Globus pallidus (tissue), 1 donor: ENCODE data around the gene CLTCL1.

Experiments used
- DNase-seq: peaks from one replicate; pipeline ENCODE4 v3.0.0-alpha.2; 2015; ENCODE audit warnings: low spot score

The CLTCL1 gene

DNA sequence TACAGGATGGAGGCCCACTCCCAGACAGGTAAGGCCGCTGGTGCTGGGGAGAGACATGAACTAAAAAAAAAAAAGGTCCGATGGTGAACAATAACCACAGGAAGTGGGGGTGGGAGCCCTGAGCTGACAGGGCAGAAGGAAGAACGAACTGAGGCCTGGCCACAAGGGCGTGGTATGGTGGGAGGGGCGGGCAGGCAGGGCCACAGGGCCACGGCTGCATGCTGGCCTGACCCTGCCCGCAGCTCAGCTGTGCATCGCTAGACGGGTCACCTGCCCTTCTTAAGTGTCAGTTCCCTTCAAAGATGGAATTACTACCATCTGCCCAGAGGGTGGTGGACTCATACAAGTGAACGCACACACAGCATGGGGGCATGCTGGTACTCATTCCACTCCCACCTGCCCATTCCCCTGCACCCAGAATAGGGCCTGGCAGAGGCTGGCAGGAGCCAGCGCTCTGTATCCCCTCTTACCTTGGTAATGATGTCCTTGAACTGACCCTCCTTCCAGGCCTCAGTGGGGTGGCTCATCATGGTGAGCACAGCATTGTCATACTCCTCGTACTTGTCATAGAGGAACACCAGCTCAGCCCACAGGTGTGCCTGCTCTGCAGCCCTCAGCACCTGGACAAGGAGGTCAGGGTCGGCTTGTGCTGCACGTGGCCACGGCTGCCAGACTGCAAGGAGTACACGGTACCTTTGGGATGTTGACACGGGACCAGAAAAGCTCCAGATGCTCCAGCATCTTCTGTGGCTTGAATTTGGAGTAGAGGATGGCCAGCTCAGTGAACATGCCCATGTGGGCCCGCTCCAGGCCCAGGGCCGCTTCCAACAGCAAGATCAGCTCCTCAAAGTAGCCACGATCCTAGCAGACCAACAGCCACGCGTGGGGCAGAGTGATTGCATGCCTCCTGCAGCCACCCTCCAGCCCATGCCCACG lies 95.5 kb downstream of the CLTCL1 start:
- DNase-seq, result no peak

DNA sequence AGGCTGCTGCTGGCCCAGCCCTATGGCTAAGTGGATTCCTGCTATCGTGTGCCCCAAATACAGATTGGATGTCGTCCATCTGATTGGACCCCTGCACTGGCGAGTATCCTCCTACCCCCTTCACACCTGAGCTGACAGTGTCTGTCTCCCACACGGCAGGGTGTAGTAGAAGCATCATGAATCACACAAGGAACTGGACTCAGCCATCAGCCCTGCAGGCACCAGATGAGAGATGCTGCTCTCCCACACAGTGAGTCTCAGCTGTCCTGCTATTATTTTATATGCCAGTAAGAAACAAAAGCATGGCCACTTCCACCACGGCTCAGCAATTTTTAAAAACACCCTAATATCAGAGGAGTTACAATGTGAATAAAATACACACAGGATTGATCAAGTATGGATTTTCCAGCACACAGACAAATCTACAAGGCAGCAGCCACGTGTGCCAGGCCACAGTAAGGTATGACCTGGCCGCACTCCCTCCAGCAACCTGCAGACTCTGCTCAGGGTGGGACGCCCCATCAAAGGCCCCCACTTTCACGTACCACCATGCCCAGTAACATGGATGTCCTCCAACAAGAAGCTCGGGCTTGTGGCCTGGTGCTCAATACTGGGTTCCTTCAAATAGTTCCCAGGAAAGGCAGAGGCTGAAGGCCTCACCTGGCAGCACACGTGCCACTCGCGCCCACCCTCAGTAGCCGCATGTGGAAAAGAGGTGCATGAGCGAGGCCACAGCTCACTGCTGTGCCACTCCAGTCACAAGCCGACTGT lies 96.6 kb downstream of the CLTCL1 start:
- no peak for DNase-seq

GRCh38 chr22:19193879-19194278 lies 97.6 kb downstream of the CLTCL1 start:
- DNase-seq, result no peak

- no peak for DNase-seq
These were observed 103.6 kb downstream of the CLTCL1 start for GRCh38 chr22:19187716-19188563.

GRCh38 chr22:19184276-19184997 lies 107.1 kb downstream of the CLTCL1 start:
- DNase-seq, result no peak

DNA sequence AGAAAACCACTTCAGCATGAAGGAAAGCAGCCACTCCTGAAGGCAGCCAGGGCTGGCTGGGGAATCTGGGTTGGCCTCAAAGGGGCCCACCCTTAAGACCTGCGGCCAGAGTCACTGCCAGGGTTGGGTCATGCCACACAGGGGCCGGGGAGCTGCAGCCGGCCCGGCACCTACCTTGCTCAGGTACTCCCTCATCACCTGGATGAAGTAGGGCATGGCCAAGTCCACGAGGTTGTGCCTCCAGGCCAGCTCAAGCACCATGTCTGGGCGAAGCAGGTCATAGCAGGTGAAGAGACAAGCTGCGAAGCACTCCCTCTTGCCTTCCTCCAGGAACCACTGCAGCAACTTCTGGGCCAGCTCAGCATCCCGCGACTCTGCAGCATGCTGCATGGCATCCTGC lies 108.3 kb downstream of the CLTCL1 start:
- no peak for DNase-seq

DNA sequence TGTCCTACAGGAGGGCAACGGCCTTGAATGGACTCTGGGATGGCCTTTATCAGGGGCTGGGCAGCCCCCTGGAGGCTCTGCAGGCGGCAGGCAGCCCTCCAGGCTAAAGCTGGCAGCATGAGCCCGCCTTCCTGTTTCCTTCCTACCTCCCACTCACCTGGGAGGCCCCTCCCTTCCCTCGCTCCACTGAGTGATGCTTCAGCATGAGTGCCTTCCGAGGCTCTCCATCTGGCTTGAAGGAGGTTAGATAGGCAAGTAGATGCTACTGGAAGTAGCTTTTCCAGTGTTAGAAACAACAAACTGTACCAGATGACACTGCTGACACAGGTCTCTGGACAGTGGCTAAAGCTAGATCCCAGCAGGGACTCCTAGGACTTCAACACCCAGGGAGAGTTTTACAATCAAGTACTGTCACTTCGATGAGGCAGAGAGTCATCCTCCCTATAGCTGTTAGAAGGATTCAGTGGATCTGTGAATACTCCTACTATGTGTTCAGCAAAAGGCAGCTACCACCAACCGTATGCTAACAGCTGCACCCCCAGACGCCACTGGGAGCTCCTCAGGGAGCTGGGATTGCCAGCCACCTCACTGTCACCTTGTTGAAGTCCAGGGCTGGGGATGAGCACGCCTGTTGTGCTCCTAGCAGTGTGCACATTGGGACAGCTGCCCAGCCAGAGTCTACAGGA lies 108.9 kb downstream of the CLTCL1 start:
- no peak for DNase-seq

DNA sequence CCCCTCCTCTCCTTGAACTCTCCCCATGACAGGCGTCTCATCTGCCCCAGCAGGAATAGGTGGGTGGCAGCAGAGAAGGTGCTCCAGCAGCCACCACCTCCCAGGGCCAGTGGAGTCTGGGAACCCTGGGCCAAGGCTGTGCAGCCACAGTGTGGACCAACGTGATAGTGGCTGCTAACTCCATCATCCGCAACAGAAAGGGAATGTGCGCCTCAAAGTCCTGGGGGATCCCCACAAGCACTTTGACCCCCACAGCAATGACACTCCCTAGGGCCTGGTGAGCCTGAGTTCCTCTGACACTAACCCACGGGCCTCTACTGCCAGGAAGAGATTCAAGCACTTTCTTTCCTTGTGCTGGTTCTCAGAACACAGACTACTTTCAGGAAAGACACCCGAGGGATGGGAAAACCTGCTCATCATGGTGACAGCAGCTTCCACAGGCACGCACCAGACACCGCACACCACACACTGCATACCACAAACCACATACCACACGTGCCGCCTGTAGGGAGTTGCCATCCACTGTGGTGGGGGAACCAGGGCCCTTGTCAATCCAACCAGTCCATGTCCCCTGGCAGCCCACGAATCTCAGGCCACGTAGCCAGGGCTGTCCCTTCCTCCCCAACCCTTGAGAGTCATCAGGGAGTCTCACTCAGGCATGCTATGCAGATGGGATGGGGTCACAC lies 109.6 kb downstream of the CLTCL1 start:
- DNase-seq, result no peak

DNA sequence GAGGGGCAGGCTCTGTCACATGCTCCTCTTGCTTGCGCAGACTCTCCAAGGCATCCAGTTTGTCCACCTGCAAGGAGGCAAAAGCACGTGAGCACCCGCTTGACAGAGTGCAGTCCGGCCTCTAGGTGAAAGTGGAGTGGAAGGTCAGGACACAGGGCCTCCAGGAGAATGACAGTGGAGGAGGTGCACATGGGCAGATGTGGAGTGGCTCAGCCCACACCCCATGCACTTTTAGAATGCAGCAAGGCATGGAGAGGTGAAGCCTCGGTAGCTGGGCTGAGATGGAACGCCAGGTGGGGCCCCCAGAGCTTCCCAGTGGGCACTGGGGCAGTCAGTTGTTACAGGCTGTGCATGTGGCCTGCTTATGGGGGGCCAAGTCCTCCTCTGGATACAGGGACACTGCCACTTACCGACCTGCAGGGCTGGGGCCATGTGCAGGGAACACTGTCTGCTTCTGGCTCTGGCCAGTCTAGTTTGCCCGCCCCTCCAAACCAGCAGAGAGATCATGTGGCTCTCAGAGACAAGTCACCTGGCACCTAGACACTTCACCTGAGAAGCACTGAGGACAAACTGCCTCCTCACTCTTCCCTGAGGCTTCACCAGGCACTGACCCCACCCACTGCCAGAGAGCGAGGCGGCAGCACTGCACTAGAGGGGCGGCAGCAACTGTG lies 110.6 kb downstream of the CLTCL1 start:
- DNase-seq, result no peak

DNA sequence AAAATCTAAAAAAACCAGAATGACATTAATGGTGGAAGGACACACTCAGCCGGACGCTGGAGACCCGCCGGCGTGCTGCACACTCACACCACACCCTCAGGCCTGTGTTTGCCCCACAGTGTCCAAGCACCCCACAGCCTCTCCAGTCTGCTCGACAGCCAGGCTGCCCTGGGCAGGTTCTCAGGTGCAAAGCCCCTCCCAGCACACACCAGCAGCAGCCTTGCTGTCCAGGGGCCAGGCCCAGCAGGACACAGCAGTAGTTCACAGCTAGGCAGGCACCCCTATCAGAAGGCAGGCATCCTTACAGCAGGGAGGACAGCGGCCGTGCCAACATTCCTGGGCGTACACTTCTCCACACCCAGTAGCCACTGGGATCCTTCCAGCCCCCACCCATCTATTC lies 111.3 kb downstream of the CLTCL1 start:
- no peak for DNase-seq

- peak; percentile 88 for DNase-seq
These were observed 111.9 kb downstream of the CLTCL1 start for GRCh38 chr22:19179497-19180048.

- peak; percentile 89 for DNase-seq
These were observed 112.6 kb downstream of the CLTCL1 start, which contains the start of gene SLC25A1 for GRCh38 chr22:19178657-19179496. Gene SLC25A1, minus strand, starts transcription at chr22:19178736. Its CDS starts 63 bp downstream, at chr22:19178673.

GRCh38 chr22:19178065-19178656 lies 113.4 kb downstream of the CLTCL1 start:
- peak; percentile 33 for DNase-seq

GRCh38 chr22:19177164-19178064 lies 114.1 kb downstream of the CLTCL1 start:
- no peak for DNase-seq

- no peak for DNase-seq
These were observed 114.8 kb downstream of the CLTCL1 start for GRCh38 chr22:19176732-19177131.

DNA sequence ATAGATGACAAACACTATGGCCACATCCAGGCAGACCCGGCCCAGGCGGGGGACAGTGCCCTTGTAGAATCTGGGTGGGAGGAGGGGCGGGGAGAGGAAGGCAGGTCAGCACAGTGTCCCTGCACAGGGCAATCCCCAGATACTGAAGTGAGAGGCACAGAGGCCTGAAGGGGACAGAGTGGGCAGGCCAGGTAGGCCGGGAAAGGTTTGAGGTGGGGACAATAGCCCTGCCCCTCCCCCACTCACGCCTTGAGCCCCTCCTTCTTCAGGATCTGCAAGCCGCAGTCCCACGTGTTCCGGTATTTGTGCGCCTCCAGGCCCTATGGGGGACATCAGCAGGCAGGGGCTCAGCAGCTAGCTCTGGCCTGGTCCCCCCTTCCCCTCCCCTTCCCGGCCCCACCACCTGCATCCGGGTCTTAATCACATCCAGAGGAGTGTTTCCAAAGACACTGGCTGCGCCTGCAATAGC lies 115.3 kb downstream of the CLTCL1 start:
- DNase-seq, result no peak
